Measurements from ENCODE around the gene ENOX2.
"Not testable (repeated sequence)": the region's sequence is repeated elsewhere in the genome, so short reads cannot be mapped to it uniquely, and the experiment has no call there.

ENOX2 gene, protein sequence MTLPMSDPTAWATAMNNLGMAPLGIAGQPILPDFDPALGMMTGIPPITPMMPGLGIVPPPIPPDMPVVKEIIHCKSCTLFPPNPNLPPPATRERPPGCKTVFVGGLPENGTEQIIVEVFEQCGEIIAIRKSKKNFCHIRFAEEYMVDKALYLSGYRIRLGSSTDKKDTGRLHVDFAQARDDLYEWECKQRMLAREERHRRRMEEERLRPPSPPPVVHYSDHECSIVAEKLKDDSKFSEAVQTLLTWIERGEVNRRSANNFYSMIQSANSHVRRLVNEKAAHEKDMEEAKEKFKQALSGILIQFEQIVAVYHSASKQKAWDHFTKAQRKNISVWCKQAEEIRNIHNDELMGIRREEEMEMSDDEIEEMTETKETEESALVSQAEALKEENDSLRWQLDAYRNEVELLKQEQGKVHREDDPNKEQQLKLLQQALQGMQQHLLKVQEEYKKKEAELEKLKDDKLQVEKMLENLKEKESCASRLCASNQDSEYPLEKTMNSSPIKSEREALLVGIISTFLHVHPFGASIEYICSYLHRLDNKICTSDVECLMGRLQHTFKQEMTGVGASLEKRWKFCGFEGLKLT

DNA sequence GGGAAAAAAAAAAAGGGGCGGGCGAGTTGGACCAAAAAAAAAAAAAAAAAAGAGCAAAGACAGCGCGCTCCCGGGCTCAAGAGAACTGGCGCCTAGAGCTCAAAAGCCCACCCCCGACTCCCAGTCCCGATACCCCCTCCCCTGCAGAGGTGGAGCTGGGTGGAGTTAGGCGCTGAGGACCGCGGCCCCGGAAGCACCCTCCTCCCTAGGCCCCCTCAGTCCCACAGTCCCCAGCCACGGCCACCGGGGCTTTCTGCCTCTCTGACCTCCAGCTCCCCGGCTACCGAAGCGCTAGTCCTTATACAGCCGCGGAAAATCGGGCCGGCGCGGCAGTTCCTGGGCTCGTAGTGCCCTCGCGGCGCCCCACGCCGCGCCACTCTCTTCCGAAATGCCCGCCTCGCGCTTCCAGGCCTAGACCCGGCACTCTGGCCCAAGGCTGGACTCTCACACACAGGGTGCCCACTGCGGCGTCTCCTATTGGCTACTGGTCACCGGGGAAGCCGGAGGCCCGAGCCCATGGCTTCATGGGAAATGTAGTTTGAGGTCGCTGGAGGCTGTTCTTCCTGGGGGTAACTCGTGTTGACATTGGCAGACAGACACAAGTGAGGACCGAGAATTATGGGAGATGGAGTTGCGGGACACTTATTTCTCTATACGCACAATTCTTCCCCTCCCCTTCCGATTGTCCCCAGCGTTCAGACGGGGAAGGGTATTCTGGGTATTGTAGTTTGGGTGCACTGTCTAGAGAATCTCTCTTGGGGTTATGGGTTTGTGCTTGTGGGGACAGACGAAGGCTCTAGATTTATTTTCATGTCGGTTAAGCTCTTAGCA lies at the start of gene ENOX2:
ENOX2 (minus strand) TSS at position 427 of the 831 bp plus-strand sequence. CDS start 199,993 bp downstream, outside the sequence.
- DNase-seq, result no peak

DNA sequence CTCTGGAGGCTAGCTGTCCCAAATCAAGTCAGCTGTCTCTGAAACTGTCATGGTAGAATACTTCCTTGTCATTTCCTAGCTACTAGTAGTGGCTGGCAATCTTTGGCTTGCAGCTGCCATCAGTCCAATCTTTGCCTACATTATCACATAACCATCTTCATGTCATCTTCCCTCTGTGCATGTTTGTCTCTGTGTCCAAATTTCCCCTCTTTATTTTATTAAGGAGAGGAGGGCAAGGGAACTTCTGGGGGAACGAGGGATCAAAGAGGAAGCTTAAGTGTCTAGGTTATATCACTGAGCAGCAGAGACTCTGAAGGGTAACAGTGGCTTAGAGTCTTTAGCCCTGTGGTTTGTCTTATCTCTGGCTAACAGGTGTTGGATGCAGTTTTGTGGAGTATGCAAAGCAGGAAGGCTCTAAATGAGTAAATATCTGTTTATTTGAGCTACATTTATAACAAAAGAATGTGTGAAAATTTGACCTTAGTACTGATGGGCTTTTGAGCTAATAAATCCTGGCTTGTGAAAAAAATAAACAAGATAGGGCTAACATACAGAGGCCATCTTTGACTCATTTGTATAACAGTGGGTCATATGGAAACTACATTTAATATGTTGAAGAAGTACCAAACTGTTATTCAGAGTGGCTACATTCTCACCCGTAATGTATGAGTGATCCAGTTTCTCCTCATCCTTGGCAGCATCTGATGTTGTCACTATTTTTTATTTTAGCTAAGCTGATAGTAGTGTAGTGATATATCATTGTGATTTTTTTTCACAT lies 49.4 kb upstream of the ENOX2 start:
- DNase-seq, result no peak

DNA sequence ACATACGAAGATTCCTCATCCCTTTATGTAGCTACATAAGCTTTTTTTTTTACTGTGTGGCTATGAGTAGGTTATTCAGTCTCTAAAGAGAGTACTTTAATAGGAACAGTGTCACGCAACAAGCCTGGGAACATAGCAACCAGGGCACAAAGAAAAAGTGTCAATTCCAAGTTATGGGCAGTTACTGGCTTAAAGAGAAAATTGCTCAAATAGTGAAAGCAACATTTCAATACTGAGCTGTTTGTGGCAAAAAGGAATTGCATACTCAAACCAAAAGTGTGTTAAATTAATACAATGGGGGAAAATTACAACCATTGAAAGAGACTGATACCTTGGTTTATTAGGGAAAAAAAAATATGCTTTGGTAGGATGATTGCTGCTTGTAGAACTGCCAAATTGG lies 41.2 kb upstream of the ENOX2 start:
- no peak for DNase-seq

DNA sequence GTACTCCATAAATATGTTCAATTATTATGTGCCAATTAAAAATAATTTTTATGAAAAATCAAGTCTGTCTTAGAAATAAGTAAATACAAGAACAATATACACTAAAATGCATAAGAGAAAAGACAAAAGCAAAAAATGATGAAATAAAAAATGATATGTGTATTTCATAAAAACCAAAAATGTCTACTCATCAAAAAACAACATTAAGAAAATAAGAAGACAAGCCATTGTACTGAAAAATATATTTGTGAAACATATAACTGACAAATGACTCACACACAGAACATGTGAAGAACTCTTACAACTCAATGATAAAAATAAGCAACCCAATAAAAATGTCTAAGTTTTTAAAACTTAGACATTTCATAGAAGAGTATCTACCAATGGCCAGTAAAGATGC lies 34.1 kb upstream of the ENOX2 start:
- no peak for DNase-seq

DNA sequence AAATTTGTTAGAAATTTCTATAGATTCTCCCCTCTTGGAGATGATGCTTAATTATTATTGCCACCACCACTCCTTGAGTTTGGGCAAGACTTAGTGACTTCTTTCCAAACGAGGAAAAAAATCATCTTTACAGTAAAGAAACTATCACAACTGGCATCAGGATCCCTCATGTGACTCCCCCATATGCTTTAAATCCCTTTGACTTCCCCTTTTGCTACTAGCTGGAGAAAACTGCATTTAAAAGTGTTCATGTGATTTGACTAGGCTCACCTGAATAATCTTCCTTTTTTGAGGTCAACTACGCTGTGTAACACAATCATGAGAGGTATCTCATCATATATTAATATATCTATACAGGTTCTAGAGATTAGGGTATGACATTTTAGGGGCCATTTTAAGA lies 30.3 kb upstream of the ENOX2 start:
- DNase-seq, result no peak

DNA sequence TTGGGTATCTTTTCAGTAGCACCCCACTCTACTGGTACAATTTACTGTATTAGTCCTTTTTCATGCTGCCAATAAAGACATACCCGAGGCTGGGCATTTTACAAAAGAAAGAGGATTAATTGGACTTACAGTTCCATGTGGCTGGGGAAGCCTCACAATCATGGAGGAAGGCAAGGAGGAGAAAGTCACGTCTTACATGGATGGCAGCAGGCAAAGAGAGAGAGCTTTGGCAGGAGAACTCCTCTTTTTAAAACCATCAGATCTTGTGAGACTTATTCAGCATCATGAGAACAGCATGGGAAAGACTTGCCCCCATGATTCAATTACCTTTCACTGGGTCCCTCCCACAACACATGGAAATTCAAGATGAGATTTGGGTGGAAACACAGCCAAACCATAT lies 17.4 kb upstream of the ENOX2 start:
- DNase-seq, result not testable (repeated sequence)

DNA sequence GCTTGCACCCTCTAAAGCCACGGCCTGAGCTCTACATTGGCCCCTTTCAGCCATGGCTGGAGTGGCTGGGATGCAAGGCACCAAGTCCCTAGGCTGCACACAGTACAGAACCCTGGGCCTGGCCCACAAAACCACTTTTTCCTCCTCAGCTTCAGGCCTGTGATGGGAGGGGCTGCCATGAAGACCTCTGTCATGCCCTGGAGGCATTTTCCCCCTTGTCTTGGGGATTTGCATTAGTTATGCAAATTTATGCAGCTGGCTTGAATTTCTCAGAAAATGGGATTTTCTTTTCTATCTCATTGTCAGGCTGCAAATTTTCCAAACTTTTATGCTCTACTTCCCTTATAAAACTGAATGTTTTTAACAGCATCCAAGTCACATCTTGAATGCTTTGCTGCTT lies 16.7 kb upstream of the ENOX2 start:
- DNase-seq, result not testable (repeated sequence)

DNA sequence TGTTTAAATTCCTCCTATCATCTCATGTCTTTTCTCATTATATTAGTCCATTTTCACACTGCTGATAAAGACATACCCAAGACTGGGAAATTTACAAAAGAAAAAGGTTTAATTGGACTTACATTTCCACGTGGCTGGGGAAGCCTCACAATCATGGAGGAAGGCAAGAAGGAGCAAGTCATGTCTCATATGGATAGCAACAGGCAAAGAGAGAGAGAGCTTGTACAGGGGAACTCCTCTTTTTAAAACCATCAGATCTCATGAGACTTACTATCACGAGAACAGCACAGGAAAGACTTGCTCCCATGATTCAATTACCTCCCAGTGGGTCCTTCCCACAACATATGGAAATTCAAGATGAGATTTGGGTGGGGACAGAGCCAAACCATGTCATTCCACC lies 15.5 kb upstream of the ENOX2 start:
- not testable (repeated sequence) for DNase-seq

DNA sequence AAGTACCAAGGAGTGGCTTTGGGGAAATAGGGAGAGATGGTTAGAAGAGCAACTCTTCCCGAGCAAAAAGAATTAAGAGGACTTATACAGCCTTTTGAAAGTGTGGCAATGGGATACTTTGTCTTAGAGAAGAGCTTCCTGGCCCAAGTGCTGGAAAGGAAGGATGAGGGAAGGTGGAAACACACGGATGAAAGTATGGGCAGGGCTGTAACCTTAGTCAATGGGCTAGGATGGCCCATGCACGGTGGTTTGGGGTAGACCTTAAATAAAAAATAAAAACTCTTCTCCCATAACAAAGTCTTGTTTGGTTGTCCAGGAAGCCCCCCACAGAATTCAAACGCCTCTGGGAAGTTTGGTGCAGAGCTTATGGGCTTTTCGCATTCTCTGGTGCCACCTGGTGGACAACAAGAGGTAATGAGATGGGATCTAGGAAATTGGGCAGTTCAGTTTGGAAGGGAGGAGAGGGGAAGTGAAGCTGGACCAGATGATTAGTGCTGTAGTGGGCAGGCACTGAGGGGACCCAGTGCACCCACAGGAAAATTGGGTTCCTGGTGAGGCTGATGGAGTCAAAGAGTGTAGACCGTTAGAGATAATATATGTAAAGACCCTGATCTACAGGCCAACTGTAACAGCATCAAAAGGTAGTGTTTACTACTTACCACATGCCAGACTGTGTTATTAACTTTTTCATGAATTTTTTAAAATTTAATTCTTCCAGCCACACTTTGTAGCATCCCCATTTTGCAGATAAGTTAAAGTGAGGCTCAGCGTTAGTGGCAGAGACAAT lies 13.8 kb upstream of the ENOX2 start:
- DNase-seq, result no peak

DNA sequence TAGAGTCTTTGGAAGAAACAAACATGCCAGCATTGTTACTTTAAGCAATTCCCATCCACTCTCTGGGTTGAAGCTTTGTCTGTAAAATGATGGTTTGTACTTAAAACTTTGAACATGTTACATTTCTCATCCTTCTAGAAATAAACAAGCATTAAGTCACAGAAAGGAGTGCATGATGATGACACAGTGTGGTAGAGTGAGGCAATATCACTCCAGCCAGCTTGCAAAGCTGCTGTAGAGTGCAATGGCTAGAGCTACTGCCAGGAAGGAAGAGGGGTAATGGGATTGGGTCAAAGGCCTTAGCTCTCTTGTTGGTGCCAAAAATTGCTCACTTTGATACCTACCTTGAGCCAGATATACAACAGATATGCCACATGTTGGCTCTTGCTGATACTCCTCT lies 12.3 kb upstream of the ENOX2 start:
- DNase-seq, result no peak

DNA sequence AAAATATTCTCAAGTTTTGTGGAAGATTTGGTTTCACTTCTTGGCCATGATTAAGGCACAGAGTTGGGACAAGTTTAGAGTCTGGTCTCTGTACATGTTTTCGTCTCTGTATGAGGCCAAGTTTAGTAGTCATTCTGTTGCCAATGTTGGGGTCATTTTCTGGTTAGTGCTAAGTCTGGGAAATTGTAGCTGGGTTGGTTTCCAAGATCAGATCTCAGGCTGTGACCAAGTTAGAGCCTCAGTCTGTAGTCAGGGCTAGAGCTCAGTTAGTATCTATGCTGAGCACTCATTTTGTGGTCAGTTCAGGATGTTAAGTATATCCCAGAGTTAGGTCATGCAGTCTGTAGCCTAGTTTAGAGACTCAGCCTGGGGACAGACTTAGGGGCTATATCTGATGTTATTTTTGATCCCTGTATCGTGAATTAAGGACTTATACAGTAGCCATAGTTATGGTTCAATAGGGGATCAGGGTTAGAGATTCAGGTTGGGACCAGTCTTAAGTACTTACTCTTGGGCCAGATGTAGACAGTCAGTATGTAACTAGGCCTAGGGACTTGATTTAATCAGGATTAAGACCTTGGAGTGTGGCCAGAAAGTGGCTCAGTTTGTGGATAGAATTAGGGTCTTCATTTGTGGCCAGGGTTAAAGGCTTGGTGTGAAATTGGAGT lies 6.6 kb upstream of the ENOX2 start:
- DNase-seq, result no peak

DNA sequence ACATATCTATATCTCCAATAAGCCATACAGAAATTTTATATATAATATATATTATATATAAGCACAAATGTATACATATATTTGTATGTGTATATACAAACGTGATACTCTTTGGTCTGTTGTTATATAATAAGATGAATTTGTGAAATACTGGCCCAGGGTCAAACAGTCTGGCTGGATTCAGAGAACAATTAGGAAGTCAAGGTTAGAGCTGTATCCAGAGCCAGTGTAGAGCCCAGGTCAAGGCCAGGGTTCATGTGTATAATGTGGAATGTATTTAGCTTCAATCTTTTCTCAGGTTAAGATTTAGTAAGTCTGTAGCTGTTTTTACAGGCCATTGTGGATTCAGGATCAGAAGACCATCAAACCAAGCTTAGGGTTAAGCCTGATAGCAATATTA lies 3.8 kb upstream of the ENOX2 start:
- DNase-seq, result no peak

DNA sequence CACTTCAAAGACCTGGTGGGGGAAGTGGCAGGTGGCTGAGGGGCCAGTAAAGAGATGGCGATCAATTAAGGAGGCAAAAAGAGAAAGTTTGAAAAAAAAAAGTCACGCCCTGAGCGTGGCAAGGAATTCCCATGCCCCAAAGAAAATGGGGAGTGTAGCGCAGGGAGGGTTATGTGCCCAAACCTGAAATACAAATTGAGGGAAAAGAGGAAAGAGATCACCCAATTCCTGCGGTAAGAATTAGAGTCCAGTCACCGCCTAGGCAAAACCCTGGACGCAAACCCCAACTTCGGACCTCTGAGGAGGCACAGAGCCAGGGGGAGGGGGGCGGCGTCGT lies 595 bp downstream of the ENOX2 start:
- no peak for DNase-seq

DNA sequence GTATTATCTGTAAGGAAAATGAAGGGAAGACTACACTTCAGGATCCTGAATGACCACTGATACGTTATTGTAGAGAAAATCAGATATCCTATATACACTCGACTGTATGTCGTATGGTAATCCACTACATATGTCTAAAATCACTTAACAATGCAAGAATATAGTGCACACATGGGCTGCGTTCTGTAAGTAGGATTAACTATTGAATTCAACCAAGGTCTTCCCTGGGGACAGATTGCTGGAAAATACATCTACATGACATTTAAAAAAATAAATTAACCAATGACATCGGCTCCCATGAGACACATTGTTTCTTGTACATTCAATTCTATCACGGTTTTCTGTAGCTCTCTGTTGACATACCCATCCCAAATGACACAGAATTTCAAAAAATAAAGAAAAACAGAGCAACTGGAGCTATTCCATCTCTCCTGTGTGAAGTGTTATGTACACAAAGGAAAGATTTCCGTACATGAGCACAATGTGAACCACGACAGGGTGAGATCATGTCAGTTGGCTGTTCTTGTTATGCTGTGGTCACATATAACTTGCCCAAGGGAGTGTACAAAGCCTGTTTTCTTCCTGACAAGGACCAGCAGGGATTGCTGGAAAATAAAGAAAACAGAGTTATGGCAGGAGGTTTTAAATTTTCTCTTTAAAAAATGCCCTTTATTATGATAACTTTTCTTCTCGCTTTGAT lies 6.1 kb downstream of the ENOX2 start:
- no peak for DNase-seq

DNA sequence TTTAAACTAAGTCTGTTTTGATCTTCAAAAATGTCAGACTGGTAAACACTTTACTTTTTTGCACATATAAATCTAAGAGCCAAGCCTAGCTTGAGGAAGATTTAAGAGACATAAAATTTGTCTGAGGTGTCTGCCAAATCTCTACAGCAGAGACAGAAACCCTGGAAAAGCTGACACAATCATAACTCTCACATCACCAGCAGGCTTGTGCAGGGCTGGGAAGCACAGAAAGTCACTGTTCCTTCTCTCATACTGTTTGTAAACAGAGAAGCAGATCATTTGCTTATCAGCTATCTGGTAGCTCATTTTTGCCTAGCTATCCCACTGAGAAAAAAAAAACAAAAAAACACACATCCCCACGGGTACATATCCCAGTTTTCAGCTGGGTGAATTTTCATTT lies 7.0 kb downstream of the ENOX2 start:
- DNase-seq, result no peak

DNA sequence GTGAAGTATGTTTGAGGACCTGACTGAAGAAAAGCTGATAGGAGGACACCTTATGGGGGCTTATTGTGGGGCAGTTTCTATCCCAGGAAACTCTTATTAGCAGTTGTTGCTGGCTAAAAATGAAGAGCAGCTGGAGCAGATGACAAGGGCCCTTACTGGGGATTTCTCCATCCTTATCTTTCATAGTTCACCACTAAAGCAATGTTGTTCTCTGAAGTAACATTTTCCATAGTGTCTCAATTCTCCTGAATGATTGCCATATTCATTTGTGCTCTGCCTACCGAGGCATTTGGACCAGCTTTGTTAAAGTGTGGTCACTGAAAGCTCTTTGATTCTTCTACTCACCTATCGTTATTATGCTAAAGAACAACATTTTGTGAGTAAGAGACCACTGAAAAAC lies 7.7 kb downstream of the ENOX2 start:
- DNase-seq, result no peak

DNA sequence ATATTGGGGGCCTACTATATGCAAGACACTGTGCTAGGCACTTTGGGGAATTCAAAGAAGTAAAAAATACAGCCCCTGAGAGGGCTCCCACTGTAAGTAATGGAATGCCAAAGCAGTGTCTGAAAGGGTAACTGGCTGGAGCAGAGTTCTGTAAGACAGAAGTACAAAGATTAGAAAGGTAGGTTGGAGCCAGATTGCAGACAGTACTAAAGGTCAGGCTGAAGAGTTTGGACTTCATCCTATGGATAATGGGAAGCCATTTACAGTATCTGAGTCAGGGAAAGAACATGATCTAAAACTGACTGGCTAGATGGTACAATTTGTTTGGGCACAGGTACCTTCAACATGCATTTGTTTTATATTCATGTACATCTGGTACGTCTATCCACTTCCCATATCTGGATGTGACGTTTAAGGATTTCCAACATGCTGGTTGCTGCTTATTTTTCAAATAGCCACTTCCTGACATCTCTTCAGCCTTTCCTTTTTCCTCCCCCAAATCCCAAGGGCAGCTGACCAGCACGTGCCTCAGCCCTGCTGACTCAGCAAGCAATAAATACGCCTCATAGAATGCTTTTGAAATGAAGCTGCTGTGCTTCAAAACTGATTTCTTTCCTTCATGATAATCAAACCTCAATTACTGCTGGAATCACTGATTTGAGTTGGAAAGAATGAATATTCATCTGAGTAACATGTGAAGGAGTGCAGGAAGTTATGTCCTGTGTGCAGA lies 9.5 kb downstream of the ENOX2 start:
- no peak for DNase-seq

DNA sequence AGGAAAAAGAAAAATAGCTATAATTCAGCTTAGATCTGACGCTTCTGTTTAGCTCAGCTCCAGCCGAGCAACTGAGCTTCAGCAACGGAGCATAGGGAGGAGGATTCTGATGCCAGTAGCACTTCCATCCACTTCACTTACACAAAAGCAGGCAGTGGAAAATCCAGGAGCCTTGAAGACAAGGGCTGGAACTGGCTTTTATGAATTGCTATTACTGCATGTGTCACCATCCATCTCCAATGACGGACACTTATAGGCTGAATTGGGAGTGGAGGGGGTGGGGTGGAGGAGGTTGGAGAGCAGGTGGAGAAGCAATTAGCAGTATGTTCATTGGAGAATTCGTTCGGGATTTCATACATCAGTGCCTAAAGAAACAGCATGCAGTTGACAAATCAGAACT lies 15.6 kb downstream of the ENOX2 start:
- DNase-seq, result no peak

DNA sequence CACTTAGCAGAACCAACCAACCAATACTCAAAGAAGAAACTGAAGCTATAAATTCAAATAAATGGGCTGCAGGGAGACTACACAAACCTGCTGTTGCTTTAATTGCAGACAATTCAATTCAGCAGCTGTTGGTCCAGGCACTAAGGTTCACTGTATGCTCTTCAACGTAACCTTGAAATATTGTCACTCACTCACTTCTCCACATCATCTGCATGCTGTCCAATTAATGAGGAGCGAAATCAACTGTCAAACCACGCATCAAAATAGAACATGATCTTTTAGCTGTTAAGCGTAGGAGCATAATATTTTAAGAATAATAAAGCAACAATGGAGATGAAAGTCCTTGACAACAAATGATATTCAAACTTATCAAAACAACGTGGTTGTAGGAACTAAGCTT lies 17.0 kb downstream of the ENOX2 start:
- DNase-seq, result no peak

DNA sequence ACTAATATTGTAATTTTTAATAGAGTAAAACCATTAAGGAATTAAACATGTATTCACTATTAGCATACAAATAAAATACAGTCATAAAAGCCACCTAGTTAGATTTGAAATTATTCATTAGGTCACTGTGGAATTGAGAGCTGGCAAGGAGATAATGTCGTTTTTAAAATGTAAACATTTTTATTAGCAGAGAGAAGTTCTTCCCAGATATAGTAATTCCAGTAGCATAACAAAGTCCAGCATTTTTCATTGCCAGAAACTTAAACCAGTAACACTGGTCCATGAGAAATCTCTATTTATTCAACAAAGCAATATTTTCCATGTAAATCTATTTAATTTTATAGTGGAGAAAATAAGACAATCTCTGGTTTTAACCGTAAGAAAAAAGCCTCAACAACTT lies 17.5 kb downstream of the ENOX2 start:
- no peak for DNase-seq
